Coronary artery (tissue), 2 donors: ENCODE data around the gene KCNG4.

ENCODE experiments used
- DNase-seq: peaks from one replicate; pipeline ENCODE4 v3.0.0-alpha.2; 2017; ENCODE audit warnings: low spot score
- H3K27ac ChIP-seq, 2 donors: fragments of 200-600 bp; sonication (generic); one replicate each; pipeline ENCODE4 v1.5.1; 2016 to 2019
- H3K4me3 ChIP-seq: fragments of 200-600 bp; sonication (generic); 2 replicates; pipeline ENCODE4 v1.5.1; 2016; ENCODE audit warnings: mild to moderate bottlenecking, moderate library complexity
- TF ChIP-seq, protein P1 (sequence below): fragments of 200-600 bp; sonication (generic); IDR thresholded peaks from one replicate; pipeline ENCODE4 v1.5.1; 2019; ENCODE audit warnings: antibody characterized with exemption

KCNG4 gene

DNA sequence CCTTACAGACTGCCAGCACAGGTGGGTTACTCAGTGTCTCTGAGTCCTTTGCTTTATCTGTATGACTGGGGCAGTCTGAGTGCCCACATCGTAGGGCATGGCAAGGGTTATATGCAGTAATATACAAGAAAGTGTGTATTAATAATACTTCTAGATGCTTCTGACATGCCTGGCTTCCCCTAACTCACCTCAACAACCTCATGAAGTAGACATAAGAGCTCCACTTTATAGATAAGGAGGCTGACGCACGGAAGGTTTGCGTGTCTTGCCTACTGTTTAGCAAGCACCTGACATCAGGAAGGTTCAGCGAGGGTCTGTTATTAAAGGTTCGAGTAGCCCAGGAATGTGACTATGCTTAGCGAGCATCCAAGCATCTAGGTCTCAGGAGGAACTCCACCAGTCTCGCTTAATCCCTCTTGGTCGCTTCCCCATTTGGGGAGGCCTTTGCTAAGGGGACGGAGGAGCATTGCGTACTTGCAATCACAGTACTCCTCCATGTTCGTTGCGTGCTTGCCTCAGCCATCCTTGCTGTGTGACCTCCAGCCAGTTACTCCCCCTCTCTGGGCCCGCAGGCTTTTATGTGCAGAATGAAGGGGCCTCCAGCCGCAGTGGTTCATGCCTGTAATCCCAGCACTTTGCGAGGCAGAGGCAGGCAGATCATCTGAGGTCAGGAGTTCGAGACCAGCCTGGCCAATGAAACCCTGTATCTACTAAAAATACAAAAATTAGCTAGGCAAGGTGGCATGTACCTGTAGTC is 1.6 kb downstream of the KCNG4 start:
- no peak for DNase-seq
- Histone ChIP-seq H3K4me3 (no peak overlapping the region), H3K27ac (no peak overlapping the region)
- TF ChIP-seq, protein P1, sequence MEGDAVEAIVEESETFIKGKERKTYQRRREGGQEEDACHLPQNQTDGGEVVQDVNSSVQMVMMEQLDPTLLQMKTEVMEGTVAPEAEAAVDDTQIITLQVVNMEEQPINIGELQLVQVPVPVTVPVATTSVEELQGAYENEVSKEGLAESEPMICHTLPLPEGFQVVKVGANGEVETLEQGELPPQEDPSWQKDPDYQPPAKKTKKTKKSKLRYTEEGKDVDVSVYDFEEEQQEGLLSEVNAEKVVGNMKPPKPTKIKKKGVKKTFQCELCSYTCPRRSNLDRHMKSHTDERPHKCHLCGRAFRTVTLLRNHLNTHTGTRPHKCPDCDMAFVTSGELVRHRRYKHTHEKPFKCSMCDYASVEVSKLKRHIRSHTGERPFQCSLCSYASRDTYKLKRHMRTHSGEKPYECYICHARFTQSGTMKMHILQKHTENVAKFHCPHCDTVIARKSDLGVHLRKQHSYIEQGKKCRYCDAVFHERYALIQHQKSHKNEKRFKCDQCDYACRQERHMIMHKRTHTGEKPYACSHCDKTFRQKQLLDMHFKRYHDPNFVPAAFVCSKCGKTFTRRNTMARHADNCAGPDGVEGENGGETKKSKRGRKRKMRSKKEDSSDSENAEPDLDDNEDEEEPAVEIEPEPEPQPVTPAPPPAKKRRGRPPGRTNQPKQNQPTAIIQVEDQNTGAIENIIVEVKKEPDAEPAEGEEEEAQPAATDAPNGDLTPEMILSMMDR: no peak

DNA sequence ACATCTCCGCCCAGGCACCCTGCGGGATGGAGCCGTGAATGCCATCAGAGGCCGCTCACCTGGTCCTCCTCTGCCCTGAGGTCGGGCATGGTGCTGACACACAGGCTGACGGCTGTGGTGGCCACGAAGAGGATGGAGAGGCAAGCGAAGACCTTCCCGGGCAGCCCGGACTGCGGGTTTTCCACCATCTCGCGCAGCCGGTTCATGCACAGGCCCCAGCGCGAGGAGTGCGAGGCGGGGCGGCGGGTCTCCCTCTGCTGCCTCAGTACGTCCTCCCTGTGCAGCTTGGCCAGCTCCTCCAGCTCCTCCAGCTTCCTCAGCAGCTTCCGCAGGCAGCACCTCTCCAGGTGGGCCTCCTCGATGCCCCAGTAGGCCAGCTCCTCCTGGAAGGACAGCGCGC is 3.1 kb downstream of the KCNG4 start:
- no peak overlapping the region for H3K27ac ChIP-seq
- TF ChIP-seq, protein P1: no peak
- no peak for DNase-seq
- H3K4me3 ChIP-seq: no peak overlapping the region

GRCh38 chr16:84234321-84235241 is 5.2 kb downstream of the KCNG4 start:
- H3K27ac ChIP-seq: peak overlapping the region in 1 of 2 donors; percentile 0
- TF ChIP-seq, protein P1: no peak
- H3K4me3 ChIP-seq: no peak overlapping the region
- no peak for DNase-seq

DNA sequence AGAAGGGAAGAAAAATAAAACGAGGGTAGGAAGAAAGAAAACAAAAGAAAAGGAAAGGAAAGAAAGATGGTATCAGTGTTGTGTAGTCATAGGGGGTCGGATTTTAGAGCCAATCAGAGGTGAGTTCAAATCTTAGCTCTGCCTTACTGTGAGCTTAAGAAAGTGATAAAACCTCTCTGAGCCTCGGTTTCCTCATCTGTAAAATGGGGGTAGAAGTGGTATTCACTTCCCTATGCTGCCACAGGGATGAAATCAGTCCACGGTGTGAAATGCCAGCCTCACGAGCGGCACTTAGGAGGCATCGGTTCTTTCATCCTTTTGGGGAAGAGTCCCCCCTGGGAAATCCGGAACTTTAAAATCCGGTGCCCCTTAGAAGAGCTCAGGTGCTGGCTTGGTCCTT is 6.1 kb downstream of the KCNG4 start:
- Histone ChIP-seq H3K27ac (no peak overlapping the region), H3K4me3 (no peak overlapping the region)
- TF ChIP-seq, protein P1: no peak
- no peak for DNase-seq

DNA sequence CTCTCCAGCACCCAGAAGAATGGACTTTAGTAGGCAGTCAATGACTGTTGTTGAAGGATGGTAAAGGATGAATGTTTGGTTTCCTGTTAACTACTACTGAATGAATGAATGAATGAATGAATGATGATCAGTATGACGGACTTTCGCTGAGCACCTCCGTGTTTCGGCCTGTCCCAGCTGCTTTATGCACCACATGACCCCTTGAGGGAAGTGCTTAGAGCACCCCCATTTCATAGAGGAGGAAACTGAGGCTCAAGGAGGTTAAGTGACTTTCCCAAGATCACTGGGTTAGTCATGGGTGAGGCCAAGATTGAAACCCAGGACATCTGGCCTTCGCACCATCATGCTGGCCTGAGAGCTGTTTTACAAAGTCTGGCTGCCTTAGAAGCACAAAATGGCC is 6.8 kb downstream of the KCNG4 start:
- TF ChIP-seq, protein P1: no peak
- DNase-seq: no peak
- H3K27ac ChIP-seq: no peak overlapping the region
- no peak overlapping the region for H3K4me3 ChIP-seq

- no peak for DNase-seq
- no peak overlapping the region for H3K27ac ChIP-seq
- TF ChIP-seq, protein P1: no peak
- no peak overlapping the region for H3K4me3 ChIP-seq
Measured at GRCh38 chr16:84232060-84232459, 7.8 kb downstream of the KCNG4 start.
